GM18867 (cell line): ENCODE results near the gene NOS3.
A peak's percentile ranks its signal among the peaks of the same experiment; 100 is the strongest.

Experiments
- ATAC-seq: cut with Tn5 transposase; IDR thresholded peaks from one replicate; pipeline ENCODE4 v1.9.1; 2021; ENCODE audit warnings: mild to moderate bottlenecking, moderate library complexity; ENCODE audit not compliant: unreplicated experiment

The NOS3 gene

DNA sequence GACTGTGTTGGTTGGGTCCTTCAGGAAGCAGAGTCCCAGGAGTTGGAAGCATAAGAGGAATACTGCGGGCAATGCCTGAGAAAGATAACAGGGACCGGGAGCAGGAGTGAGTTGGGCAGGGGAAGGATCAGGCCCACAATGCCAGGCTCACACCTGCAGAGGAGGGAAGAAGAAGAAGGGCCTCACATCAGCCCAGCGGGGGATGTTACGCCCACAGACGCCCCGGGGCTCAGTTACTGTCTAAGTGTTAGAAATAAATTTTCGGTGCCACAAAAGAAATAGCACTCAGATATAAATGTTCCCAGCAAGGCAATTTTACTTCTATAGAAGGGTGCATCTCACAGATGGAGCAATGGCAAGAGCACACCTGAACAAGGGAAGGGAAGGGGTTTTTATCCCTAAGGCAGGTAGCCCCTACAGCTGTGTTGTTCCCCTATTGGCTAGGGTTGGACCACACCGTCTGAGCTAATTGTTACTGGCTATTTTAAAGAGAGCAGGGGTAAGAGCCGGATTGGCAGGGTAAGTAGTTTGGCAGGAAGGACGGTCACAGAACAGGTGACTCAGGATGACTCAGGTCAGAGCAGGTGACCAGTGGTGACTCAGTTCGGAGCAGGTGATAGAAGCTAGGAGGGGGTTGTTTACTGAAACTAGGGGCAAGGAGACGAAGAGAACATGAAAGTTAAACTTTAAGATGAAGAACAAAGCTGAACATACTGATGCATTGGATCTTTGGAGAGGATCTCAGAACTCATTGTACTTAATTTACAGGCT, at the start of gene NOS3:
TSS of gene NOS3 (plus strand) at position 602 of the 771 bp plus-strand sequence. CDS start 2,787 bp downstream, outside the sequence.
- no peak for ATAC-seq

DNA sequence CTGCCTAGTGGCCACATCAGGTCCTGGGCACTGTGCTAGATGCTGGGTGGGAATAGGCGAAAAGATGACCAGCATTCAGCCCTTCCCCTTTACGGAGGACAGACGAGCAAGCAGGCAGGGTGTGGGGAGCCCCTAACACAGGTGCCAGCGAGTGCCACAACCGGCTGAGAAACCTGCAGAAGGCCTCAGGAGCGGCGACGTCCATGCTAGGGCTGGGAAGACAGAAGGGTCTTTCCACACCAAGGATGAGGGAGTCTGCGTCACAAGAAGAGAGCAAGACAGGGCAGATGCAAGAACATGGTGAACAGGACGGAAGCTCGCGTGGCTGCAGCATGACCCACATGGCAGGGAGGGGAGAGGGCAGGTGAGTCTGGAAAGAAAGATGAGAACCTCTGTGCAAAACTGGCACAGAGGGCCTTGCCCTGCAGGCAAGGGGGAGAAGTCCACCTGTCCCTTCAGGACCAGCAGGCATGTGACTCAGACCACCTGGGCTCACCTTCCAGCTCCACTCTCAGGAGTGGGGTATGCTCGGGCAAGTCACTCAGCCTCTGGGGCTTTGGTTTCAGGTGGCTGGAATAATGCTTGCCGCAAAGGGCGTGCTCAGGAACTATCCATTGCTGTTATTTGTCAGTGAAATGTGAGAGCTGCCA, 49.3 kb upstream of the NOS3 start:
- no peak for ATAC-seq

DNA sequence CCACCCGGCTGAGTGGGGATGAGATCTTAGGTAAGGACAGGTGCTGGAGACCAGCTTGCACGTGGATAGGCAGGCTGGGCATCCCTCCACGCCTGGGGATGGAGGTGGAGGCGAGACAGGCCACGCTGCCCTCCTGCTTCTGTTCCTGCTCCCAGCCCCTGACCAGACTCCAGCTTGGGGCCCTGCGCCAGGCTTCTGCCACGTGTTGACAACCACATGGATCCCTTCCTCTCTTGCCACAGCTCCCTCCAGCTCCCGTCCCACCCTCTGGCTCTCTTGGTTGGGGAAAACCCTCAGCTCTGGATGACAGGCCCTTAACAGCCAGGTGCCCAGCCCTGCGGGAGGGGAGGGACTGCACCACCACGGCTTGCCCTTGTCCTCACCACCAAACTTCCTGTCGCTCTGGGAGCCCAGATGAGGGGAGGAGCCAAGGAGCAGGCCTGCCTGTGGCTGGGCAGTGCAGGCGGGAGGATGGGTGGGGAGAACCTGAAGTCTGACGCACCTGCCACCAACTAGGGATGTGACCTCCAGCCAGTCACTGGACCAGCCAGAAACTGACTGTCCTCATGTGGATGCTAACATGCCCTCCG, 48.7 kb upstream of the NOS3 start:
- peak; percentile 76 for ATAC-seq

DNA sequence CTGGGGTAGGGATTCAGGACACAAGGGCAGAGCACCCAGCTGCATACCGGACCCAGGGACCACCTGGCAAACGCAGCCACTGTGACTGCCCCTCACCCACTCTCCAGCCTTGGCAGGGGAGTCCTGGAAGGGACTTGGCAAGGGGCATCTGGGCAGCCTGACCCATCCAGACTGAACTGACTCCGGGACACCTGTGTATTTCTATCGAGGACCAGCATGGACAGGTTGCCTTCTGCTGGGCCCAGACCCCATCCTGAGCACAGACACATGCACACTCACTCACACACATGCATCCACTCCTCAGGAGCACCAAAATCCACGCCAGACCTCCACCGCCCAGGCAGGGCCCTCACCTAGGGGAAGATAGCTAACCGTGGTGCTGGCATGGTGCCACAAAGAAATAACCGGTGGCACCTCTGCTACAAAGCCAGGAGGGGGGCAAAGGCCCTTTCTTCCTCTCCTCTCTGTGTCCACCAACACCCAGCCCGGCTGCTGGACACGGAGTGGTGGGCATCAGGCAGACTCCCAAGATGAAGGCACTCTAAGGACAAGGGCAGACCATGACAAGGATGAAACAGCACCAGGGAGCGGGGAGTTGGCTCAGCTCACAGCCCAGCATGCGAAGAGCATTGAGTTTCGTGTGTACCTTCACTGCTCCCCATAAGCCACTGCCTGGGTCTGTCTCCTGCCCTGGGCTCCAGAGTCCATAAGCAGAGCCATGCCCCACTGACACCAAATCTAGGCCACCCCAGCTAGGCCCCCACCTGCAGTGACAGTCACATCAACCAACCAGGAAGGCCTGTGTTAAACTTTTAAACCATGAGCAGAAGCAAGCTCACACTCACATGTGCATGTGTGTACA, 48.0 kb upstream of the NOS3 start:
- peak; percentile 7 for ATAC-seq

DNA sequence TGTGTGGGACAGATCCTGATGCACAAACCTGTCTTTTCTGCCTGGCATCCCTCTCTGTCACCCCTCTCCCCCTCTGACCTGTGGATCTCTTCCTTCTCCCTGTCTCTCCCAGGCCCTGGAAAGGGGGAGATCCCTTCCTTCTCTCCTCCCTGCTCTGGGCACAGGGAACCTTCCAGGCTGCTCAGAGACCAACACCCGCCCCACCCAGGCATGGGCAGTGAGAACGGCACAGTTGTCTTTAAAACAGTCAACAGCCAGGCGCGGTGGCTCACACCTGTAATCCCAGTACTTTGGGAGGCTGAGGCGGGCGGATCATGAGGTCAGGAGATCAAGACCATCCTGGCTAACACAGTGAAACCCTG, 47.4 kb upstream of the NOS3 start:
- ATAC-seq, result no peak

DNA sequence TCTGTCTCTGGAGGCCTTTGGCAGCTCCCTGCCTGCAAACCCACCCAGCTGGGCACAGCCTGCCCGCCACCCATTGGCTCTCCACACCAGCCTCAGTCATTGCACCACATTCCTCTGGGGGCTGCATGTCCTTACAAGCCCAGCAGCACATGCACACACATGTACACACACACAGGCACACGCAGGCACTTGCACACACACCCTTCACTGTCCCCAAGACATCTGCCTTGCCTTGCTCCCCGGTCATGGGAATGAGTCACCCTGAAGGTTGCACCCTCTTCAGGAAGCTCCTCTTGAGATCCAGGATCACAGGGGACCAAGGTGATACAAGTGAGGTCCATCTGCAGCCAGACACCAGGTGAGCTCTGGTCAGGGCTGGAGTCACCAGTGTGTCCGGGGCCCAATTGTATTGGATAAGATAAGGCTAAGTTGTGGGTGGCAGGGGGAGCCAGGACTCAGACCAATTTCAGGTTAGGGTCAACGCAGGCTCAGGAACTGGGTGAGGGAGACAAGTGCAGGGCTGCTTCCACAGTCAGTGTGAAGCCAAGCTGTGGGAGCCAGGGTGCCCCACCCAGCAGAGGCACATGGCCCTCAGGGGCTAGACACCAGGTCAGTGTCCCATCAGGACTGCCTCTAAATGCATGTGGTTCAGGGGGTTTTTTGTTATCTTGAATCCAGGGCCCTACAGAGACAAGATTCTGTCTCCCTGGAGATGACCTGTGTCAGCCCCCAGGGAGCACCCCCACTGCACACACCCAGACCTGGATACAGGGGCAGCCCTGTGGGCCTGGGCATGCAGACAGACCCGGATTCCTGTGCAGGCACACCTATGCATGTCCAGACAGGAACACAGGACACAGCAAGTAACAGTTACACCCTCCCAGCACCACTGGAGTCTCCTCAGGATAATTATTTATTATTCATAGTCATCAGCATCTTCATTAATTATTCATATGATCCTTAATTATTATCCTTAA, 46.5 kb upstream of the NOS3 start:
- no peak for ATAC-seq

DNA sequence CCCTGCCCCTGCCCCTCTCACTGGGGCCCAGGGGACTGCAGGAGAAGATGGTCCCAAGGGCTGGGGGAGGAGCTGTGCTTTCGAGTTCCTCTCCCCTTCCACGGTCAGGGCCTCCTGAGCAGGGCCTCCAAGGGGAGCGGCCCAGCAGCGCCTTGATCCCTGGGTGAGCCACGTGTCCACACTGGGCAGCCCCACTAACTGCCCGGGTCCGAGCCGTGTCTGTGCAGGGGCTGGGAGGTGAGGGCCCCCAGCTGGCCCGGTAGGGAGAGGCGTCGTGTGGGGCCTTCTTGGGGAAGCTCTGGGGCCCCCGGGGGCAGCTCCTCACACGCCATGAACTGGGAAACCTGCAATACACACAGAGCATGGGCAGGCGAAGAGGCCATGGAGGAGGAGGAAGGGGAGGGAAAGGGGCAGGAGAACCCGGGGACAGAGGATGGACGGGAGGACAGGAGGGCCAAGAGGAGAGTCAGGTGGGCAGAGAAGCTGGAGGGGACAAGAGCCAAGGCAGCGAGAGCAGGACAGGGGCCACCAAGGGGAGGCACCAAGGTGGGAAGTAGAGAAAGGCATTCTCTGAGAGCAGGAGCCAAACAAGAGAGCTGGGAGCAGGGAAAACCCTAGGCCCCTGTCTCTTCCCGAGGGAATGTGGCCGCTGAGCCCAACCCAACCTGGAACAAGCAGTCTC, 45.5 kb upstream of the NOS3 start:
- no peak for ATAC-seq

DNA sequence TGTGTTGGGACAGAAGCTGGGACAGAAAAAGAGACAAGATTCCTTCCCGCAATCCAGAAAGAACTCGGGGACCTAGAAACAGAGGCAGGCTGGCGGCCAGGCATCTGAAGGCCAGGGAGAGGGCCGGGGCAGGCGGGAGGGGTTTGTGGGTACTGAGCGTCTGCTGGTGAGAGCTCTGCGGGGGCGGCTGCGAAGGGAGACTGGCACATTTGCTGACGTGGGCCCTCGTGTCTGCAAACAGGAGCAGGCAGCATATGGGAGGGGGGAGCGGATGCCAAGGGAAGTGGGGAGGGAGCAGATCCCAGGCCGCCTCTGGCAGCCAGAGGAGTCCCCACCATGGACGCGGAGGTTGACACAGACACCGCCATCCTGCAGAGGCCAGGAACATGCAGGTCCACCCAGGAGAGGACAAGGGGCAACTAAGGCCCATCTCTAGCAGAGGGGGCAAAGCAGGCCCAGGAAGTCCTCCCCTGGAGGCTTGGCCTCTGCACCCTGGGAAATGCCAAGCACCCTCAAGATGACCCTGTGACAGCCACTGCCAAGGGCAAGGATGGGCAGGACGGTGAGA, 44.9 kb upstream of the NOS3 start:
- ATAC-seq, result no peak

DNA sequence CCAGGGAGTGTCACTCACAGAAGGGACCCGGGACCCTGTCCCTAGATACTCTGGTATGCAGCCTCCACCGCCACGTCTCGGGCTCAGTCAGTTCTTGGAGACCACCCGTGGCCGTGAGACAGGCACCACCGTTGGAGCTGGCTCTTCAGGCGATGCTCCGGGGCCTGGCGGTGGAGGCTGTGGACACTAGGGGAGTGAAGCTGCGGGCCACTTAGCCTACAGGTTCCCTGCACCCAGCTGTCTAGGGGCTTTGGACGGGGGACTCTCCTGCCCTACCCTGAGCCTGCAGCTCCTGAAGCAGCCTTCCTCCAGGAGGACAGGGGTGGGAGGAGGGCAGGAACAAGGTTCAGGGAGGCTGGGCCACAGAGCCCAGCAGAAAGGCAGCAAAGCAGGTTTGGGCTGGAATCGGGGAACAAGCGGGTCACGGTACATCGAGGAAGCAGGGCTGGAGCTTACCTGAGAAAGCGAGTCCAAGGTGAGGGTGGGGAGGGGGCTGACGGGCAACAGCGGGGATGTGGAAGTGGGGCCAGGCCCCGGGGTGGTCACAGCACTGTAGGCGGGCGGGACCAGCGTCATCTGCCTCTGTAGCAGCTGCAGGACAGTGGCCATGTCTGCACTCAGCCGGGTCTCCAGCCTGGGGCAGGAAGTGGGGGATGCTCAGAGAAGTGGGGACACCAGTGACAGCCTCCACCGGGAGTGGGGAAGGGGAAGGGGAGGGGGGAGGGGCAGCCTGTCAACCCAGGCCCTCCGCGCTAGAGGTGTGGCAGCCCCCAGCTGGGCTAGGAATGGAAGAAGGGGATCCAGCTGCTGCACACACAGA, 44.2 kb upstream of the NOS3 start:
- no peak for ATAC-seq

DNA sequence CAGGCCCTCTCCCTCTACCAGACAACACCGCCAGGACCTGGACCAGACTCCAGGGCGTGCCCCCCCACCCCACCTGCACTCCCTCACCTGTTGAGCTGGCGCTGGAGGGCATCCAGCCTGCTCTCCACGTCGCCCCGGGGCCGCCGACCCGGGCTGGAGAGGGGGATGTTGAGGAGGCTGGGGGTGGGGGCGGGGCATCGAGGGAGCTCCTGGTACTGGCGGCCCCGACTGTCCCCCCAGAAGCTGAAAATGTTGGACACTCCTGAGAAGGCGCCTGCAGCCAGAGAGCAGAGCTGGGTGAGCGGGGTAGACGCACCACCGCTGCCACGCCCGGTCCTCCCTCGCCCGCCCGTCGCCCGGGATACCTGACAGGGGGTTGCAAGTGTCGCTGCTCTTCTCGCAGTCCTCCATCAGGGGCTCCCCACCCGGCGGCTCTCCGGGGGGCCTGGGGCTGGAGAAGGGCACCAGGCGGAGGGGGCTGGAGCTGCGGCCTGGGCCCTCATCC, 43.5 kb upstream of the NOS3 start:
- ATAC-seq, result no peak

DNA sequence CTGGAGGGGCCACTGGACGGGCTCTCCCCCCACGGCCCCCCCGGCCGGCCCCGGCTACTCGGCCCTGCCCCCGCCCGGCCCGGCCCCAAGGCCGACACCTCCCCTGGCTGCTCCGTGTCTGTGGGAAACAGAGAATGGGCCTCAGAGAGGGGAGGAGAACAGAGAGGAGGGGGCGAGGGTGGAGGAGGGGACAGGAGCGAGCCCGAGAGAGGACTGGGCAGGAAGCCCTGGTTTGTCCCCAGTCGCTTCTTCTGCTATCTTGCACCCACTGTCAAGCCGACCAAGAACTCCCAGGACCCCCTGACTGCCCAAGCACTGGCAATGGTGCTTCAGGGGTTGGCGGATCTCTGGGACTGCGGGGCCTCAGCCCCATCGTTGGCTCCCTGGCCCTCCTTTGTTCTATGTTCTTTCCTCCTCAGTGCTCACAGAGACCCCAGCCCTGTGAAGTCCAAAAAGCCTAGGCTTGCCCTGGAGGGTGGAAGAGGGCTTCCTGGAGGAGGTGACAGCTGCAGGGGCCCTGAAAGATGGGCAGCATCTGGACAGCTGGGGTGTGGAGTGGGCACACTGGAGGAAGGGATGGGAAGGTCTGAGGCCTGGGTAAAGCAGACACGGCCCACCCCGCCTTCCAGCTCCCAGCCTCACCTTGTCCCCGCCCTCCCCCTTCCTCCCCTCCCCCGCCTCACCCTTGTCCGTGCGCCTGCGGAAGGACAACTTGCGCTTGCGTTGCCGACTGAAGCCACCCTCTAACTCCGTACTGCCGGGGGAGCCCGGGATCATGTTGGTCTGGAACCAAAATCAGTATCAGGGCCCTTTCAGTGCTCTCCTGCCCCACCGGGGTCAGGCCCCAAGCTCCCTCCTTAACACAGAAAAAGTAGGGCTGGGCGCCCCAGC, 42.8 kb upstream of the NOS3 start:
- ATAC-seq, result no peak

DNA sequence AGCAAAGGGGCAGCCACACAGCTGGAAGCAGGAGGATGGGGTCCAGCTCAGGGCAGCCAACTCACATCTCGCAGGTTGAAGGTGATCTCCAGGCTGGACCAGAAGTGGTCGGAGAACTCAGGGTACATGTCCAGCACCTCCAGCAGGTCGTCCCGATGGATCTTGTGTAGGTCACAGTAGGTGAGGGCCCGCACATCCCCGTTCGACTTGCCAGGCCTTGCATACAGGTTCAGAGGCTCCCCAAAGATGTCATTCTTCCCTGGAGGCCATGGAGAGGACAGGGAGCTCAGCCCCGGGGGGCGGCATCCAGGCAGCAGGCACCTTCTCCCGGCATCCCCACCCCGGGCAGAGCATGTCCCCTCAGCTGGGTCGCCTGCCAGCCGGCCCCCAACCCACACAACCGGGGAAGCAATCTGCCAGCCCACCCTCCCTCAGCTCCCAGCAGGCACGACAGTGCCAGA, 42.0 kb upstream of the NOS3 start:
- no peak for ATAC-seq

DNA sequence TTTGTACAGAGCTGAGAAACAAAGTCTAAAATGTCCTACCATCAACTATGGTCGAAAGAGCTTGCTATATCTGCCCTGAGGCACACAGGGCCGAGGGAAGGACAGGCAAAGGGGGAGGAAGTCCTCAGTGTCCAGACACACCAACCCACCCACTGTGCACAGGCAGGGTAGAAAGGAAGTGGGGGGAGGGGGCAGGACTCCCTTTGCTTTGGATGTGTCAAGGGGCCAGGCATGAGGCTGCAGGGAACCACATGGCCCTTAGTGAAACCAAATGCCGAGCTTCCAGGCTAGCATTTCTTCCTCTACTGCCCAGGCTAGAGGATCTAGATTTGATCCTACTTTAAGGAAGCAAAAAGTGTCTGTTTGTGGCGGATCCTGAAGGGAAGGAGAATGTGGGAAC, 41.3 kb upstream of the NOS3 start:
- no peak for ATAC-seq

DNA sequence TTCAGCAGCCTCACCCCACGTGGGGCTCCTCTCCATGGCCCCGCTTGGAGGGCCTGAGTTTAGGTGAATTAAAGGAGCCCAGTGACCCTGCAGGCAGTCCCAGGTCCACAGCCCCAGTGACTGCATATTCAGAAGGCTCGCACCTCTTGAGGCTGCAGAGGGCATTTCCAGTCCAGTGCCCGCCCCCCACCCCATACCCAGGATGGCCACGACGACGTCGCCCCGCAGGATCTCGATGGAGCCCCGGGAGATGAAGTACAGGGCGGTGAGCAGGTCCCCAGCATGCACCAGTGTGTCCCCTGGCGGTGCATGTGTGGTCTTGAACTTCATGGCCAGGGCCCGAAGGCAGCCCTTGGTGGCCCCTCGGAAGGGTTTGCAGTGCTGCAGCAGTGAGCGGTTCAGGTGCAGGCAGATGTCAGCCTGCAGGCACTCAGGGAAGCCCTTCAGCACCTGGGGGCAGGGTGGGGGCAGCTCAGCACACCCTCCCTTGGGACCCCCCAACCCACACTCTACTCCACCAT, 40.8 kb upstream of the NOS3 start:
- ATAC-seq, result no peak

DNA sequence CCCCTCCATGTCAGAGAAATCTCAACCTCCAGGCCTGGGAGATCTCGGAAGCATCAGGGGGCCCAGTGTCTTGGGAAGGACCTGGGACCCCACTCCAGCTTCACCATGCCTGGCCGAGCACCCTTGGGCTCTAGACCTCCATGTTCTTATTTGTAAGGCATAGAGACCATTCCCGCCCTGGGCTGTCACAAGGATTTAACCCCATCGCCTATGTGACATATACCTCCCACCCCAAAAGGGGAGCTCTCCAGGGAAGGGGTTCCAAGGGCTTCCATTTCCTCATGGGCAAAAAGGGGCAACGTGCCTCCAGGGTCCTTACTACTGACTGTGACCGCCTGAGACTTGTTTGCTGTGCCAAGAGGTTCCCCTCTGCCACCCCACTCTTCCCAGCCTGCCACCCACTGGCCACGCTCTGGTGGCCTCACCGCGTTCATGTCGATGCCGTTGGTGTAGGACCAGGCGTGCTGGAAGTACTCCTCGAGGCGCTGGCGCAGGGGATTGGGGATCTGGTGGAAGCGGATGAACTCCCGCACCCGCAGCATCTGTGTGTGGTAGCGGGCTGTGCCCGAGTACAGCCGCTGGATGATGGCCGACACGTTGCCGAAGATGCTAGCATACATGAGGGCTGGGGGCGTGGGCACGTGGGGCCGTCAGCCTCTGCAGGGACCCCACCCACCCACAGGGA, 40.2 kb upstream of the NOS3 start:
- no peak for ATAC-seq

DNA sequence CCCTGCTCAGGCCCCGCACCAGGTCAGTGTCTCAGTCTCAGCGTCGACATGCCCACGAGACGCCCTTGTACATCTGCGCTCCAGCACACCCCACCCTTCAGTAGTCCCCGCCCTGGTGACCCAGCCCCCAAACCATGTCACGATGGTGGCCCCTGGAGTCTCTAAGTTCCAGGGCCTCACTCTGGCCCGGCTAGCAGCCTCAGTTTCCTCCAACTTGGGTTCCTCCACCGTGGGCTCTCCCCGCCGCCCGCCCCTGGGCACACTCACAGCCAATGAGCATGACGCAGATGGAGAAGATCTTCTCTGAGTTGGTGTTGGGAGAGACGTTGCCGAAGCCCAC, 39.7 kb upstream of the NOS3 start:
- no peak for ATAC-seq
